Activated naive CD8-positive, alpha-beta T cell treated with anti-CD3 and anti-CD28 coated beads for 36 hours (primary cell): ENCODE measurements around the gene OR4K5. TPM values are rescaled to one million over a fixed set of nuclear protein-coding genes. Genes with fewer than 3 reads are reported as not detected.

Experiments used
- DNase-seq: peaks from one replicate; pipeline ENCODE4 v3.0.0; 2021
- H3K27ac Mint-ChIP-seq: one replicate; pipeline ENCODE4 v1.8.0; 2022; ENCODE audit warnings: mild to moderate bottlenecking, moderate library complexity, mixed read lengths
- H3K27me3 Mint-ChIP-seq: one replicate; pipeline ENCODE4 v1.8.0; 2022; ENCODE audit warnings: mild to moderate bottlenecking, mixed read lengths
- H3K36me3 Mint-ChIP-seq: one replicate; pipeline ENCODE4 v1.8.0; 2021; ENCODE audit warnings: mild to moderate bottlenecking, mixed read lengths
- H3K4me1 Mint-ChIP-seq: one replicate; pipeline ENCODE4 v1.8.0; 2021; ENCODE audit warnings: mixed read lengths
- H3K4me3 Mint-ChIP-seq: one replicate; pipeline ENCODE4 v1.8.0; 2022; ENCODE audit warnings: mild to moderate bottlenecking, moderate library complexity, mixed read lengths
- H3K9me3 Mint-ChIP-seq: one replicate; pipeline ENCODE4 v1.8.0; 2022; ENCODE audit warnings: mixed read lengths
- total RNA-seq, 2 experiments: library from RNA; stranded (reverse); gene quantifications; one replicate each; pipeline ENCODE4 v1.2.3, GENCODE V29; 2021

The OR4K5 gene, protein sequence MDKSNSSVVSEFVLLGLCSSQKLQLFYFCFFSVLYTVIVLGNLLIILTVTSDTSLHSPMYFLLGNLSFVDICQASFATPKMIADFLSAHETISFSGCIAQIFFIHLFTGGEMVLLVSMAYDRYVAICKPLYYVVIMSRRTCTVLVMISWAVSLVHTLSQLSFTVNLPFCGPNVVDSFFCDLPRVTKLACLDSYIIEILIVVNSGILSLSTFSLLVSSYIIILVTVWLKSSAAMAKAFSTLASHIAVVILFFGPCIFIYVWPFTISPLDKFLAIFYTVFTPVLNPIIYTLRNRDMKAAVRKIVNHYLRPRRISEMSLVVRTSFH
- not detected for total RNA-seq

DNA sequence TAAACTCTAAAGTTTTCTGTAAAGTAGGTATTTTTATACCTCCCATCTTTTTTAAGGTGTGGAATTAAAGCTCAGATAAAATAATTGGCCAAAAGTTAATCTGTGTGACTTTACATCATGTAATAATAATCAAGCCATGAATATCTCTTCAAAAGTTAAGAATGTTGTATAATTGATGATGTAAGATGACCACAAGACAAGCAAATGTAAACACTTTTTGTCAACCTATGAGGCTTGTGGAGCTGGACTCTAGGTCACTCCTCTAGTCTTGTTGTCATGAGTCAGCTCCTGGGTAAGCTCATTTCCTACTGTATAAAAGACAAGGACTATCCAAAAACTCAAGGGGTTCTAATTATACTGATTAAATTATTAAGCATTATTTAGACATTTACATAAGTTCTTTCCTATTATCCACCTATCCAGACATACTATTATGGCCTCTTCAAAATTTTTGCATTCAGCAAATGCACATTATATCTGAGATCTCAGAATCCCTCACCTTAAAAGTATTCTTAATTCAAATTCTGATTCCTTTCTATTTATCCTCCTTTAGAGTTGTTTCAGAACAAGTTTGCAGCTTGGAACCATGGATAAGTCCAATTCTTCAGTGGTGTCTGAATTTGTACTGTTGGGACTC is at the start of gene OR4K5:
TSS of gene OR4K5 (plus strand) at position 587 of the 637 bp plus-strand sequence. CDS start at position 587, 0 bp downstream.
- no peaks in the 10 kb centered on the region for H3K9me3 Mint-ChIP-seq
- H3K36me3 Mint-ChIP-seq, result no peaks in the 10 kb centered on the region
- no peaks in the 10 kb centered on the region for H3K4me1 Mint-ChIP-seq
- no peaks in the 10 kb centered on the region for H3K27me3 Mint-ChIP-seq
- H3K27ac Mint-ChIP-seq, result no peak within 1 kb of the TSS
- DNase-seq, result no peak
- H3K4me3 Mint-ChIP-seq, result no peak within 1 kb of the TSS

DNA sequence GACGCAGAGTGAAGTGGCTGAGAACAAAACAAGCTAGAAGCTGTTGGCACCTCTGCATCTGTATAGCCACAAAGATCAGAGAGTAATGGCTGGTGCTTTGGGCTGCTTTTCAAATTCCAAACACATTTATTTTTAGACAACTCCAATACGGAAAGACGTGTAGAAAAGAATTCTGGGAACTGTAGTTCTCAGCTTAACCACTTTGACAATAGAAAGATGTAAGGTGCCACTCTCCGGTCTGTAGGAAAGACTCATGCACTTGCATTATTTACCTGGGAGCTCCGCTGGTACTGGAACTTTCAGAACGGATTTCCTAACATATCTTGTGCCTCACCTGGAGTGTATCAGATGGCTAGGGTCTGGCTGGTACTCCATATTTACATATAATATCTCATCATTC is 47.2 kb upstream of the OR4K5 start:
- no peaks in the 10 kb centered on the region for H3K36me3 Mint-ChIP-seq
- no peaks in the 10 kb centered on the region for H3K4me1 Mint-ChIP-seq
- peaks cover 5% of the 10 kb centered on the region for H3K27me3 Mint-ChIP-seq
- H3K9me3 Mint-ChIP-seq, result no peaks in the 10 kb centered on the region
- no peak for DNase-seq
- H3K4me3 Mint-ChIP-seq, result no peak overlapping the region
- no peak overlapping the region for H3K27ac Mint-ChIP-seq

- Mint-ChIP-seq H3K4me1 (no peaks in the 10 kb centered on the region), H3K36me3 (no peaks in the 10 kb centered on the region), H3K27ac (no peak within 1 kb of the TSS), H3K27me3 (peaks cover 5% of the 10 kb centered on the region), H3K9me3 (no peaks in the 10 kb centered on the region), H3K4me3 (no peak within 1 kb of the TSS)
- DNase-seq, result no peak
Measured at GRCh38 chr14:19874842-19875241, 45.6 kb upstream of the OR4K5 start, which contains the start of gene OR4K2. Gene OR4K2 (plus strand): TSS chr14:19875142. CDS start chr14:19876268, 1,126 bp downstream.

DNA sequence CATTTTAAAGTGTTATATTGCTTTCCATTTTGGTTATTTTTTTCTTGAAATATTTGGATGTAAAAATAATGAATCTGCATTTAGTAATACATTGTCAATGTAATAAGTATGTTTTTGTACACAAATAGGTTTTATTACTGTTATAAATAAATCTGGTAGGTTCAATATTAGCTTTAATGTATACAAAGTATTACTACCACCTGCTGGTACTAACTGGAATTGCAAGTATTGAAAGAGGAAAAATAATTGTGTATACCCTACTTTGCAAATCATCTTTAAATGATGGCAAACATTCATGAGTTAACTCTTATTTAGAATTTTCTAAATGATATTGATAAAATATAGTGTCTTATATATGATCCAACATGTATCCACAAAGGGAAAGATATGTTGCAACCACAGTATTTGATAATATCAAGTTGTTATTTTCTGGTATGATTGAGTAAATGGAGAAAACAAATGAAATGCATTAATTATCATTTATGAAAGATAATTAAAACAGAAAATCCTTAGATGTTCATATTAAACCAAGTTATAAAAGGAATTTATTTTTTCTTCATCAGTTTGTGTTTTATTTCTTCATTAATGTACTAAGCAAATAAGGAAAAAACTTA is 42.3 kb upstream of the OR4K5 start:
- no peak overlapping the region for H3K27ac Mint-ChIP-seq
- H3K4me3 Mint-ChIP-seq, result no peak overlapping the region
- no peaks in the 10 kb centered on the region for H3K4me1 Mint-ChIP-seq
- H3K36me3 Mint-ChIP-seq, result no peaks in the 10 kb centered on the region
- H3K27me3 Mint-ChIP-seq, result peaks cover 1% of the 10 kb centered on the region
- DNase-seq, result no peak
- H3K9me3 Mint-ChIP-seq, result no peaks in the 10 kb centered on the region

- Mint-ChIP-seq H3K9me3 (peaks cover 14% of the 10 kb centered on the region), H3K4me1 (no peaks in the 10 kb centered on the region), H3K36me3 (no peaks in the 10 kb centered on the region), H3K27me3 (no peaks in the 10 kb centered on the region), H3K27ac (no peak overlapping the region), H3K4me3 (no peak overlapping the region)
- DNase-seq, result no peak
Measured at GRCh38 chr14:19895282-19895681, 25.1 kb upstream of the OR4K5 start.

DNA sequence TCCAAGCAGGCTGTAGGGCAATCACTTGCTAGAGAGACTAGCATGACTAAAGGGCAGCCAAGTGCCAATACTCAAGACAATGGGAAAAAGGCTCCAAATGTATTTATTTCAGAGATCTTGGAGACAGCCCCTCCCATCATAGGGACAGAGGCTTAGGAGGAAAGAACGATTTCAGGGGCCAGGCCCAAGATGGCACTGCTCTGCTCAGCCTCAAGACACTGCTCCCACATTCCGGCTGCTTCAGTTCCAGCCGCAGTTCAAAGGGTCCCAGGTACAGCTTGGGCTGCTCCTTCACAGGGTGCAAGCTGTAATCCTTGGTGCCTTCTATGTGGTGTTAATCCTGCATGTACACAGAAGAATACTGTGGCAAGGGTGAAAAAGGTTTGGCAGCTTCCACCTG is 19.4 kb upstream of the OR4K5 start:
- H3K4me3 Mint-ChIP-seq, result no peak overlapping the region
- DNase-seq, result no peak
- H3K27me3 Mint-ChIP-seq, result peaks cover 4% of the 10 kb centered on the region
- H3K27ac Mint-ChIP-seq, result no peak overlapping the region
- H3K9me3 Mint-ChIP-seq, result peaks cover 8% of the 10 kb centered on the region
- no peaks in the 10 kb centered on the region for H3K4me1 Mint-ChIP-seq
- H3K36me3 Mint-ChIP-seq, result no peaks in the 10 kb centered on the region

- Mint-ChIP-seq H3K9me3 (peaks cover 3% of the 10 kb centered on the region), H3K4me3 (no peak overlapping the region), H3K27me3 (peaks cover 4% of the 10 kb centered on the region), H3K36me3 (no peaks in the 10 kb centered on the region), H3K27ac (no peak overlapping the region), H3K4me1 (no peaks in the 10 kb centered on the region)
- no peak for DNase-seq
Measured at GRCh38 chr14:19902409-19902808, 18.0 kb upstream of the OR4K5 start.

DNA sequence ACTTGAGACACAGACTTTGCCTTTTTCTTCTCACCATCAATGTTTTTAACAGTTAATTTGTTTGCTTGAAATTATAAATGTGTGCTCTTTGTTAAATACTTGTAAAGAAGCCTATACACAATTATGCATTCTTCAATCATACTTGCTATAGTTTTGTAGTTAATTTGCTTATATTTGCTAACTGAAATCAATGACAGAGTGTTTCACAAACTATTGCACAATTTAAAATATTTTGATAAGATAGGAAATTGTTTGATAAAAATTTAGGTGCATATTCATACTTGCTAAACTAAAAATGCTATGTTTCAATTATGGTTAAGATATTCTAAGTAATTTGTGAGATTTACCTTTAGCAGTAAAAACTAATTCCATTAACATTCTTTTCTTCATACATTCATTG is 13.7 kb upstream of the OR4K5 start:
- Mint-ChIP-seq H3K36me3 (no peaks in the 10 kb centered on the region), H3K27me3 (peaks cover 13% of the 10 kb centered on the region), H3K27ac (no peak overlapping the region), H3K4me3 (no peak overlapping the region), H3K9me3 (peaks cover 2% of the 10 kb centered on the region), H3K4me1 (no peaks in the 10 kb centered on the region)
- DNase-seq, result no peak

DNA sequence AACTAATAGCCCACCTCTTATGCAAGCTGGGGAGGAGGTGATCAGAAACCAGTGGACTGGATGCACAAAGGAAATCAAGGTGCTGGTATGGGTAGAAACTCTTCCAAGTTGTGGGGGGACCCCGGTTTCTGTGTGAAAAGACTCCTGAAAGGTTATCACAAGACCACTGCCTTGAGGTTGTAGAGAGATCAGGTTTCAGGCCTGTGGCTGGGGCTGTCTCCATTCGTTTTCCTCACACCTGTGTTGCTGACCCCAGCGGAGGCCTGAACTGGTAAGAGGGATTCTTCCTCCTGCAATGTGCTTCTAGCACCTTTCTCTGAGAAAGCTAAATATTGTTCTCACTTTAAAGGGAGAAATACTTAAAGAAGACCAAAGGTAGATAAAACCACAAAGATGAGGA is 9.3 kb upstream of the OR4K5 start:
- Mint-ChIP-seq H3K9me3 (peaks cover 3% of the 10 kb centered on the region), H3K4me1 (no peaks in the 10 kb centered on the region), H3K27ac (no peak overlapping the region), H3K4me3 (no peak overlapping the region), H3K27me3 (peaks cover 11% of the 10 kb centered on the region), H3K36me3 (no peaks in the 10 kb centered on the region)
- DNase-seq, result no peak

GRCh38 chr14:19917243-19917642 is 3.2 kb upstream of the OR4K5 start:
- Mint-ChIP-seq H3K27me3 (no peaks in the 10 kb centered on the region), H3K27ac (no peak overlapping the region), H3K4me1 (no peaks in the 10 kb centered on the region), H3K9me3 (peaks cover 3% of the 10 kb centered on the region), H3K36me3 (no peaks in the 10 kb centered on the region), H3K4me3 (no peak overlapping the region)
- no peak for DNase-seq

GRCh38 chr14:19917955-19918518 is 2.4 kb upstream of the OR4K5 start:
- no peak overlapping the region for H3K27ac Mint-ChIP-seq
- H3K4me1 Mint-ChIP-seq, result no peaks in the 10 kb centered on the region
- no peaks in the 10 kb centered on the region for H3K27me3 Mint-ChIP-seq
- H3K36me3 Mint-ChIP-seq, result no peaks in the 10 kb centered on the region
- no peak for DNase-seq
- H3K9me3 Mint-ChIP-seq, result peaks cover 2% of the 10 kb centered on the region
- H3K4me3 Mint-ChIP-seq, result no peak overlapping the region

DNA sequence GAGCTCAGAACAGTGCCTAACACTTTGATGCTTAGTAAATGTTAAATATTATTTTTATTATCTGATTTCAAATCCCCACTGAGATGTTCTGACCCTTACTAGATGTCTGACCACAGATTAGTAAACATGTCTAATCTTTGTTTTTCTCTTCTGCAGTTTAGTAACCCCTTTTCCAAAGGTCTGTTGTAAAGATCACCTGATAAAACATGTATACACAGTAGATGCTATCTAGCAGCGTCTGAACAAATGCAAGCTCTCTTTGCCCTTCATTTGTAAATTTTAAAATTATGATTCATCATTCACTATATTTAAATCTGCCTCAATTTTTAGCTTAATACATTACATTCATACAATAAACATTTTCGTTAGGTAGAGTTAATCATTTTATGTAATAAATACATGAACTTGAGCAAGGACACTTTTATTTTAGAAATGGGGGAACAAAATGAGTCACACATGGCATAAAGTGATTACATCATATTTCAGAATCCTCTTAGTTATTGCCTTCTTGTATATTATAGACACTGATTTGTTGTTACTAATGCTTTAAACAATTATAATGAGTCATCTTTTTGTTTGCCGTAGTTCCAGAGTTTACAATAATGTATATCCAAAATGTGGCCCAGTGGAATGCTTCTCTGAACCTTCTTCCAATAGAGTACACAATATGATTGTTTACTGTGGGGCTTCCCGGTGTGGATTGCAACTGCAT is 1.7 kb upstream of the OR4K5 start:
- DNase-seq, result no peak
- H3K9me3 Mint-ChIP-seq, result no peaks in the 10 kb centered on the region
- H3K4me1 Mint-ChIP-seq, result no peaks in the 10 kb centered on the region
- H3K27me3 Mint-ChIP-seq, result no peaks in the 10 kb centered on the region
- H3K4me3 Mint-ChIP-seq, result no peak overlapping the region
- H3K36me3 Mint-ChIP-seq, result no peaks in the 10 kb centered on the region
- no peak overlapping the region for H3K27ac Mint-ChIP-seq

DNA sequence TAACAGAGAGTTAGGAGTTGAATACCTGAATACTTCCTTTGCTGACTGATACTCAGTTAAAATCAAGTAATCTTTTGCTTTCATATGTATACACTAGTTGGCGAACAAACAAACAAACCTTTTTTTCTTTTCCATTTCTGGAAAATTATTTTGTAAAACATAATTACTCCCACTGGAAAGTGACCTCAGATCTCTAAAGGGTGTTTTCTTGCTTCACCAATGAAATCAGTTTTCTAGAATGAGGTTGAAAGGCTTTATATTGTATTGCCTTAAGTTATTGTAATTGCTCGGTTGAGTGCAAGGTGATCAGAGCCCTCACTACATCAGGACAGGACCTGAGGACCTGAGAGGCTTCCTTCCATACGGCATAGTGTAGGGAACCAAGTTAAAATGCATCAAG is 10.2 kb downstream of the OR4K5 start, which contains the start of gene OR4K1:
TSS of gene OR4K1 (plus strand) at position 301 of the 400 bp plus-strand sequence. CDS start 4,750 bp downstream, outside the sequence.
- Mint-ChIP-seq H3K4me1 (no peaks in the 10 kb centered on the region), H3K4me3 (no peak within 1 kb of the TSS), H3K27ac (no peak within 1 kb of the TSS), H3K36me3 (no peaks in the 10 kb centered on the region), H3K27me3 (no peaks in the 10 kb centered on the region), H3K9me3 (no peaks in the 10 kb centered on the region)
- no peak for DNase-seq

DNA sequence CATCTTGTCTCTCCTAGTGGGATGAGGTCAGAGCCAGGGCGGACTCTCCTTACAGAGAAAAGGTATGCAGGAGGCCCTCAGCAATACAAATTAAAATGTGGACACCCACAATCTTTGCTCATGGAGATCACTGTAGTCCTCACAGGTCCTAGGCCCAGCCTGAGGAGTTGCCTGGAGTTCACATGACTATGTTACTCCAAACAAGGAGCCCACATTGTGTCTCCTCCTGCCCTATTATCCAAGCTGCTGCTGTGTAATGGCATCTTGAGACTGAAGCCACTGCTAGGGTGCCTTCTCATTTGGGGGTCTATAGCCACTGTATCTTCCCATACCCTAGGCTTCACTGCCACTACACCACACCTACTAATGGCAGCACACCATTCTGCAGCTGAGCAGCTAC is 21.3 kb downstream of the OR4K5 start:
- H3K9me3 Mint-ChIP-seq, result no peaks in the 10 kb centered on the region
- peaks cover 4% of the 10 kb centered on the region for H3K27me3 Mint-ChIP-seq
- no peak overlapping the region for H3K27ac Mint-ChIP-seq
- H3K4me3 Mint-ChIP-seq, result no peak overlapping the region
- DNase-seq, result no peak
- no peaks in the 10 kb centered on the region for H3K36me3 Mint-ChIP-seq
- H3K4me1 Mint-ChIP-seq, result no peaks in the 10 kb centered on the region
